ENCODE data around the gene KCNQ1. TPM values are rescaled to one million over a fixed set of nuclear protein-coding genes. Genes with fewer than 3 reads are reported as not detected.

The KCNQ1 gene
- total RNA-seq, 2 experiments from 2014 or later, result 20.4 to 26.0 TPM

- CTCF ChIA-PET, result interaction anchor here (1.6 kb wide), 1 partner anchor 95 kb away, joined by 11 read pairs; no protein-coding TSS in a partner anchor
- Mint-ChIP-seq H3K4me3 (no peak overlapping the region), H3K9me3 (ENCODE audit: insufficient read depth) (no peaks in the 10 kb centered on the region), H3K27me3 (ENCODE audit: low read depth) (peaks cover 13% of the 10 kb centered on the region), H3K27ac (no peak overlapping the region), H3K4me1 (ENCODE audit: low read depth) (peaks cover 11% of the 10 kb centered on the region), H3K36me3 (ENCODE audit: low read depth) (no peaks in the 10 kb centered on the region)
- POLR2A ChIA-PET, result no interaction called here
- ATAC-seq, result no peak
- DNase-seq, result no peak
Measured at GRCh38 chr11:2436521-2437031, 8.2 kb upstream of the KCNQ1 start.

GRCh38 chr11:2437516-2437915 is 7.3 kb upstream of the KCNQ1 start:
- CTCF ChIA-PET, result interaction anchor here (0.8 to 1.6 kb wide), 2 partner anchors 17 to 94 kb away, joined by 4 to 11 read pairs; no protein-coding TSS in a partner anchor

GRCh38 chr11:2439820-2440219 is 5.0 kb upstream of the KCNQ1 start:
- no peak for ATAC-seq
- no peak for DNase-seq
- H3K4me3 Mint-ChIP-seq, result no peak overlapping the region
- CTCF ChIA-PET, result no interaction called here
- H3K27me3 Mint-ChIP-seq (ENCODE audit: low read depth), result peaks cover 27% of the 10 kb centered on the region
- H3K36me3 Mint-ChIP-seq (ENCODE audit: low read depth), result no peaks in the 10 kb centered on the region
- peaks cover 16% of the 10 kb centered on the region for H3K4me1 Mint-ChIP-seq (ENCODE audit: low read depth)
- POLR2A ChIA-PET, result no interaction called here
- no peaks in the 10 kb centered on the region for H3K9me3 Mint-ChIP-seq (ENCODE audit: insufficient read depth)
- no peak overlapping the region for H3K27ac Mint-ChIP-seq

More at GRCh38 chr11:2437516-2437915, 7.3 kb upstream of the KCNQ1 start:
- Mint-ChIP-seq H3K4me1 (ENCODE audit: low read depth) (peaks cover 12% of the 10 kb centered on the region), H3K9me3 (ENCODE audit: insufficient read depth) (no peaks in the 10 kb centered on the region), H3K4me3 (no peak overlapping the region), H3K27me3 (ENCODE audit: low read depth) (peaks cover 19% of the 10 kb centered on the region), H3K36me3 (ENCODE audit: low read depth) (no peaks in the 10 kb centered on the region), H3K27ac (no peak overlapping the region)
- DNase-seq (no peak), ATAC-seq (no peak)
- POLR2A ChIA-PET, result no interaction called here

GRCh38 chr11:2440646-2441045 is 4.2 kb upstream of the KCNQ1 start:
- Mint-ChIP-seq H3K27me3 (ENCODE audit: low read depth) (peaks cover 27% of the 10 kb centered on the region), H3K4me1 (ENCODE audit: low read depth) (peaks cover 20% of the 10 kb centered on the region), H3K36me3 (ENCODE audit: low read depth) (no peaks in the 10 kb centered on the region), H3K4me3 (no peak overlapping the region), H3K9me3 (ENCODE audit: insufficient read depth) (no peaks in the 10 kb centered on the region), H3K27ac (no peak overlapping the region)
- ChIA-PET POLR2A (no interaction called here), CTCF (interaction anchor here (1.4 kb wide), 1 partner anchor 447 kb away, joined by 4 read pairs; no protein-coding TSS in a partner anchor)
- ATAC-seq (no peak), DNase-seq (no peak)

GRCh38 chr11:2441171-2441570 is 3.6 kb upstream of the KCNQ1 start:
- Mint-ChIP-seq H3K4me3 (no peak overlapping the region), H3K27me3 (ENCODE audit: low read depth) (peaks cover 27% of the 10 kb centered on the region), H3K36me3 (ENCODE audit: low read depth) (no peaks in the 10 kb centered on the region), H3K27ac (no peak overlapping the region), H3K4me1 (ENCODE audit: low read depth) (peaks cover 23% of the 10 kb centered on the region), H3K9me3 (ENCODE audit: insufficient read depth) (no peaks in the 10 kb centered on the region)
- CTCF ChIA-PET, result interaction anchor here (1.4 kb wide), 1 partner anchor 447 kb away, joined by 4 read pairs; no protein-coding TSS in a partner anchor
- ATAC-seq (no peak), DNase-seq (no peak)
- POLR2A ChIA-PET, result no interaction called here

GRCh38 chr11:2442589-2442988 is 2.2 kb upstream of the KCNQ1 start:
- POLR2A ChIA-PET, result no interaction called here
- peaks cover 27% of the 10 kb centered on the region for H3K27me3 Mint-ChIP-seq (ENCODE audit: low read depth)
- no peaks in the 10 kb centered on the region for H3K9me3 Mint-ChIP-seq (ENCODE audit: insufficient read depth)
- peaks cover 2% of the 10 kb centered on the region for H3K36me3 Mint-ChIP-seq (ENCODE audit: low read depth)
- no peak for ATAC-seq
- H3K4me3 Mint-ChIP-seq, result no peak overlapping the region
- DNase-seq, result no peak
- CTCF ChIA-PET, result no interaction called here
- no peak overlapping the region for H3K27ac Mint-ChIP-seq
- H3K4me1 Mint-ChIP-seq (ENCODE audit: low read depth), result peaks cover 38% of the 10 kb centered on the region

- no peak for DNase-seq
Measured at GRCh38 chr11:2443406-2443805, 1.4 kb upstream of the KCNQ1 start.

GRCh38 chr11:2443881-2444820 is 657 bp upstream of the KCNQ1 start, which contains the start of gene TRPM5:
Gene TRPM5 (minus strand): TSS chr11:2444514. CDS start chr11:2423036, 21,478 bp downstream.
- H3K27me3 Mint-ChIP-seq (ENCODE audit: low read depth), result peaks cover 19% of the 10 kb centered on the region
- ChIA-PET CTCF (interaction anchor here (1.6 to 3.5 kb wide), 3 partner anchors 87 to 139 kb away, joined by 5 to 14 read pairs (median 14); no protein-coding TSS in a partner anchor), POLR2A (interaction anchor here (1.1 kb wide), 1 partner anchor 1134 kb away, joined by 3 read pairs; the partner anchor contains the start of gene TOLLIP)
- H3K27ac Mint-ChIP-seq, result peak within 1 kb of the TSS; percentile 80
- peaks cover 2% of the 10 kb centered on the region for H3K36me3 Mint-ChIP-seq (ENCODE audit: low read depth)
- ATAC-seq (peak; percentile 21), DNase-seq (peak; percentile 79)
- H3K9me3 Mint-ChIP-seq (ENCODE audit: insufficient read depth), result no peaks in the 10 kb centered on the region
- H3K4me3 Mint-ChIP-seq, result peak within 1 kb of the TSS; percentile 90
- H3K4me1 Mint-ChIP-seq (ENCODE audit: low read depth), result peaks cover 46% of the 10 kb centered on the region

More at GRCh38 chr11:2443406-2443805, 1.4 kb upstream of the KCNQ1 start:
- ChIA-PET POLR2A (no interaction called here), CTCF (interaction anchor here (2.8 to 3.5 kb wide), 2 partner anchors 88 to 90 kb away, joined by 14 read pairs; no protein-coding TSS in a partner anchor)
- Mint-ChIP-seq H3K27me3 (ENCODE audit: low read depth) (peaks cover 25% of the 10 kb centered on the region), H3K27ac (no peak overlapping the region), H3K4me1 (ENCODE audit: low read depth) (peaks cover 44% of the 10 kb centered on the region), H3K4me3 (peak overlapping the region; percentile 6), H3K36me3 (ENCODE audit: low read depth) (peaks cover 2% of the 10 kb centered on the region), H3K9me3 (ENCODE audit: insufficient read depth) (no peaks in the 10 kb centered on the region)
- no peak for ATAC-seq

- no peak for ATAC-seq
Measured at GRCh38 chr11:2445746-2446551, 1.1 kb downstream of the KCNQ1 start.

GRCh38 chr11:2446590-2447252 is 1.9 kb downstream of the KCNQ1 start:
- CTCF ChIA-PET, result interaction anchor here (3.5 kb wide), 1 partner anchor 87 kb away, joined by 14 read pairs; no protein-coding TSS in a partner anchor
- DNase-seq, result peak; percentile 41
- no peaks in the 10 kb centered on the region for H3K9me3 Mint-ChIP-seq (ENCODE audit: insufficient read depth)
- H3K36me3 Mint-ChIP-seq (ENCODE audit: low read depth), result peaks cover 2% of the 10 kb centered on the region
- POLR2A ChIA-PET, result no interaction called here
- H3K27ac Mint-ChIP-seq, result peak overlapping the region; percentile 80
- no peak for ATAC-seq
- H3K27me3 Mint-ChIP-seq (ENCODE audit: low read depth), result peaks cover 14% of the 10 kb centered on the region
- H3K4me3 Mint-ChIP-seq, result peak overlapping the region; percentile 90
- H3K4me1 Mint-ChIP-seq (ENCODE audit: low read depth), result peaks cover 46% of the 10 kb centered on the region

More at GRCh38 chr11:2445746-2446551, 1.1 kb downstream of the KCNQ1 start:
- POLR2A ChIA-PET, result no interaction called here
- peaks cover 50% of the 10 kb centered on the region for H3K4me1 Mint-ChIP-seq (ENCODE audit: low read depth)
- H3K4me3 Mint-ChIP-seq, result peak overlapping the region; percentile 90
- H3K9me3 Mint-ChIP-seq (ENCODE audit: insufficient read depth), result no peaks in the 10 kb centered on the region
- DNase-seq, result no peak
- H3K36me3 Mint-ChIP-seq (ENCODE audit: low read depth), result peaks cover 2% of the 10 kb centered on the region
- H3K27me3 Mint-ChIP-seq (ENCODE audit: low read depth), result peaks cover 14% of the 10 kb centered on the region
- H3K27ac Mint-ChIP-seq, result peak overlapping the region; percentile 80
- CTCF ChIA-PET, result interaction anchor here (1.4 to 3.5 kb wide), 4 partner anchors 85 to 447 kb away, joined by 5 to 14 read pairs (median 10); no protein-coding TSS in a partner anchor
